Activated gamma-delta T cell treated with Interleukin-2 at 50 U/mL for 16 hours (primary cell): ENCODE measurements around the gene AMBN.

Source experiments
- DNase-seq: peaks from one replicate; pipeline ENCODE4 v3.0.0-alpha.2; 2020

AMBN gene, protein sequence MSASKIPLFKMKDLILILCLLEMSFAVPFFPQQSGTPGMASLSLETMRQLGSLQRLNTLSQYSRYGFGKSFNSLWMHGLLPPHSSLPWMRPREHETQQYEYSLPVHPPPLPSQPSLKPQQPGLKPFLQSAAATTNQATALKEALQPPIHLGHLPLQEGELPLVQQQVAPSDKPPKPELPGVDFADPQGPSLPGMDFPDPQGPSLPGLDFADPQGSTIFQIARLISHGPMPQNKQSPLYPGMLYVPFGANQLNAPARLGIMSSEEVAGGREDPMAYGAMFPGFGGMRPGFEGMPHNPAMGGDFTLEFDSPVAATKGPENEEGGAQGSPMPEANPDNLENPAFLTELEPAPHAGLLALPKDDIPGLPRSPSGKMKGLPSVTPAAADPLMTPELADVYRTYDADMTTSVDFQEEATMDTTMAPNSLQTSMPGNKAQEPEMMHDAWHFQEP

DNA sequence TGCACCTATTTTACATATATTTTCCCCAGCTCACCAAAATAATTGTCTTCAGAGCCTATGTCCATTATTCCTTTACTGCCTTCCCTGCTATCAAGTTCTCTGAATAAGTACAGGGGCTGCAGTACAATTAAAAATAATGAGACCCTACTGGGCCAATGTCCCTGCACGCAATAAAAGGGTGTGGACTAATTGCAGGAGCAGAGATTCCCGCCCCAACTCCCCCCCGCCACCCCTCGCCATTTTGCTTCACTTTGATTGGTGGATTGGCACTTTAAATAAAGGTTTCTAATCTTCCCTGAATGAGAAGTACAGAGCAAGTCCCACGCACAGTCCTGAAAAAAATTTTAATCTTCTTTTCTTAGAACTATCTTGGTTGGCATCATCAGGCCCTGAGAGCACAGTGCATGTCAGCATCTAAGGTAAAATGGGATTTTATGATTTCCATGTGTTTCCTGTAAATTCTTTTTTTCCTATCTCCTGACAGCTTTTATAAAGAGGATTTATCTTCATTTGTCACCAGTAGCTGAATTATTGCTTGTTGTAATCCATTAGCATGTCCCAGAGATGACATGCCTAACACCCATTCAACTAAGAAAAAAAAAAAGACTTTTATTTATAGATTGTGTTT lies at the start of gene AMBN:
Gene AMBN (plus strand): TSS at position 302 of the 628 bp plus-strand sequence. CDS start 103 bp downstream, at position 405.
- no peak for DNase-seq

DNA sequence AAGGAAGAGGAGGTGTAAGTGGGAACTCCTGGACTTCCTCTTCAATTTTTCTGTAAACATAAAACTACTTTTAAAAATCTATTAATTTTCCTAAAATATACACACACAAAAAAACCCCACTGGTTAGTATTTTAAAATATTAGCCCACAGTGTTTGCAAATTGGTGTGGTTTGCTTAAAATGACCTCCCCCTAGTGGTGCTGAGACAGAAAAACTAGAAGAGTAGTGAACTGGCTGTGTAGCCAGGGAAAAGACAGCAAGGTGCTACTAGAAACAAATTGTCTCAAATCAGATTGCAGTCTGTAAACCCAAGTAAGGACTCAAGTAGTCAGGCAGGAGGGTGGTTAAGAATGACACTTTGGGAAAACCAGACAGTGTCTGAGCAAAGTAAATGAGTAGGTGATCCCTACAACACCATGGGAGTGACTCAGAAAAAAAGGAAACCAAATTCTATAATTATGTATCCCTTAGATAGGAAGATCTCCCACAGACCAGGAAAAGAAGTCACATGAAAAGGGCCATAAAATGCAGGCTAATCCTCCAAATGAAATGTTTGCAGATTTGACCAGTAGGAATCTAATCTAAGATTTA lies 47.7 kb upstream of the AMBN start:
- DNase-seq: no peak

DNA sequence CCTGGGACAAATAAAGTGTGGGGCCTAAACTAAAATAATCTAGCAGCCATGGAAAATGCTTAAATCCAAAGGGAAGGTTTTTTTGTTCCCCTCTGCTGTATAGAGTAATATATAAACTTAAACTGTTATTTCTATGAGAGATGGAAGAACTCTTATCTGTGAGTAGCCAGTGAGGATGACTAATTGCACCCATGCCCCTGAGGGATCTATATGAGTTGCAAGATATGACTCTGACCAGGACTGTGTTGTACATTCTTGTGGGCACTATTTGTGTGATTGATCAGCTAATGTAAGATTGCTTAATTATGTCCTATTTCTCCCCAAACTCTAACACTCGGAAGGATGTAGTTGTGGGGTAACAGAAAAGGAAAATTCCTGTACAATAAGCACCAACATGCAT lies 35.2 kb upstream of the AMBN start:
- no peak for DNase-seq

DNA sequence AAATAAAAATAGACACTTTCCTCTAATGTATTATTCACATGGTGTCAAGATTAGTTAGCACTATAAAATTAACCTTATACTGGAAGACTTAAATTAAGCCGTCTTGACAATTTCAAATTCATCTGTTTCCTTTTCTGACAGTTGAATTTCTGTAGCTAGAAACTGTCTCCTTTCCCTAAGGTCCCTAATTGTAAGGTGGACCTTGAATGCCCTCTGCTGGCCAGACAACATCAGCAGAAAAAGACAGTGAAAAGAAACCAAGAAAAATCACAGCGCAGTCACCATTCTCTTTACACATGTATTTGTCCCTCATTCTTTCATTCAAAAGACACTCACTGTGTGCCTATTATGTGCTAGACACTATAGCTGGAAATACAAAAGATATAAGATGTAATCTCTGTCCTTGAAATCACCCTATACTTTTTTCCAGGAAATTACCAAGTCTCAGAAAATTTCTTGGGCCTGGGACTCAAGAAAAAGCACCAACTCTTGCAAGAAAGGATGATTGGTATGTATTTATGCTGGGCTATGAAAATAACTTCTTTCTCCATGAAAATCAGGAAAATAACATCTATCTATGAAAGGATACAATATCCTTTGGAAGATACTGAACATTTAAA lies 32.7 kb upstream of the AMBN start:
- DNase-seq: peak; percentile 8

DNA sequence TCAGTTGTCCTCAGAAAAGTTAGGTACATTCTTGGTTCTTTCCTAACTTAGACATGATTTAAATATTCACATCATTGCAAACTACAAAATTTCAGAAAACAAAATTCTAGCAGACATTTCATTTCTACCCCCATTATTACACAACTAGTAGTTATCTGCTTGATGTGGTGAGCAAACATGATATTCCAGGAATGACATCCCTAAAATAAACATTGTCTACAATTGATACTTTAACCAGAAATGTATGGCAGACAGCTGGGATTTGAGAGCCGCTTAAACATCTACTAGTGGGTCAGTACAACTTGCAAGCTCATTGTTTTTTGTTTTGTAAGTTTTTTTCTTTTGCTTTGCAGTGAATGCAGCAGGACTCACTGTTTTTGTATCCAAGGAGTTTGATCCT lies 32.1 kb upstream of the AMBN start:
- DNase-seq: no peak

DNA sequence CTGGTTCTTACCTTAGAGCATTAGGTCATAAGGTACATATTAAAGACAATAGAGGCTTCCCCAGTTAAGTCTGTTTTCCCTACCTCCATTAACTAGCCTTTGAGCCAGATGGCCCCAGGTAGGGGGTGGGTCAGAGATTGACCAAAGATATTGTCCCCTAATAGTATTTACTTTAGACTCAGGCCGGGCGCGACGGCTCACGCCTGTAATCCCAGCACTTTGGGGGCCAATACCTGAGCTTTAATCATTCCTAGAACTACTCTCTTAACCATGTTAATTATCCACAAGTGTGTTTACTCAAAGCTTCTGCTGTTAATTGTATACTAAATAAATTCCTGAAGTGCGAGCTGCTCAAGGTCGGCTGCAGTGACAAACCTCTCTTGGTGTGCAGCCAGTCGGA lies 28.0 kb upstream of the AMBN start:
- no peak for DNase-seq

DNA sequence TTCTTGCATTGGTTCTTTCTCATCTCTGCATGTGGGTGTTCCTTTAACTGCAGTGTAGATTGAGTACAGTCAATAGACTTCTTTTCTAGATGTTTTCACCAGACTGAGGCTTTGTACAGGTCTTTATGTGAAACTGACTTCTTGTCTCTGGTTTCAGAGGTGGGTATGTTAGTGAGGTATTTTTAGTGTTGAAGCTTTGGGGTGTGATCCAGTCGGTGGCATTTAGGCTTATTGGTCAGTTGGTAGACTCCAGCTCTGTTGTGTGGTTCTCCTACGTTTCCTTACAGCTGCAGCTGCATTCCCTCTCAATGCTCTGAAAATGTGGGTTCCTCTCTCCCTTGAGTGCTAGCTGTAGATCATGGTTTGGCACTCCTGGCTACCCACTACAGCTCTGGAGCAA lies 21.3 kb upstream of the AMBN start:
- DNase-seq: no peak

DNA sequence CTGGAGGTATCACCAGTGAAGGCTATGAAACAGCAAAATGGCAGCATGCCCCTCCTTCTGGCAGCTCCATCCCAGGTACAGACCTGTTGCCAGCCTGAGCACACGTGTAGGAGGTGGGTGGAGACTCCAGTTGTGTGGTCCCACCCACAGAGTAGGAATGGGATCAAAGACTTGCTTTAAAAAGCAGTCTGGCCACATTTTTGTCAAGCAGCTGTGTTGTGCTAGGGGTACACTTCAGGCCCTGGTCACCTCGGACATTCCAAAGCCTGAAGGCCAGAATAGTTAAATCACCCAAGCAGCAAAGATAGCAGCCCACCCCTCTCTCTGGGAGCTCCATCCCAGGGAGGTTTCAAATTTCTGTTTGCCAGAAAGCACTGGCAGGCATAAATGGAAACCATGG lies 20.3 kb upstream of the AMBN start:
- no peak for DNase-seq

DNA sequence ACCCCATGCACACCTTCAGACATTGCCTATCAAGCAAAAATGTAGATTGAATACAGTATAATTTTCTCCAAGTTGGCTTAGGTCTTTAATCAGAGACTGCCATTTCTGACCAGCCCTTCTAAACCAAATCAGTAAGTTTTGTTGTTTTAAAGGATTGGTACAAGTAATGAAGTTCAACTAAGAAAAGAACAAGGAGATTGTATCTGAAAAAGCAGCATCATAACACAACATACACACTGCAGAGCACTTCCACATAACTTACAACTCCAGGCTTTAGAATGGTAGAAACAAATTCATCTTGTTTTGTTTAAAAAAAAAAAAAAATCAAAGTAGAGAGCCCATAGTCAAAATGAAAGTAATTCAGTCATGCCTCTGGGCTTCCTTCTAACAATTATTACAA lies 16.1 kb upstream of the AMBN start:
- no peak for DNase-seq

DNA sequence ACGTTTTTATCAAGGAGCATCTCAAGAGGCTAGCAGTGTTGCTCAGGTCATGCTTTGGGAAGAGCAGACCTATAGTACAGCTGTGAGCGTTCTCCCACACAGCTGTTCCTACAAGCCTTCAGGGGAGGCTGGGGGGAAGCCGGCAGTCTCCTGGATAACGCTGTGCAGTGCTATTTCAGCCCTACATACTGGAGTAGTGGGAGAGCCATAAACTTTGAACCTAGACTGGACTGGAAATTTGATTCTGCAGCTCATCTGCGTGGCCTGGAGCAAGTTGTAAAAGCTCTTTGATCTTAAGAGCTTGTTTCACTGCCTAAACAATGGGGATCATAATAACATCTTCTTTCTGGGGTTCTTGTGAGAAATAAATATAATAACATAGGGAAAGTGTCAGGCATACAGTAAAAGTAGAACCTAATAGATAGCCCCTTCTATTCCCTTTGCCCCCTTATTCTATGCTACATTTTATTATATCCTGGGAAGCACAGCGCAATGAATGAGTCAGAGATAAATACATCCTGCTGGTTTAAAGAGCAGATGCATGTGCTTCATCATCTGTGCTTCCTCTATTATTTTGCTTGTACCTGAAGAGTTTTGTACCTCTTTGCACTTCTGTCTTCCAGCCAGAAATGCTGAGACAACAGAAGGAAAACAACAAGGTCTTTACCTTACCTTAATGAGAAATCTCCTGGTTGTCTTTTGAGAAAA lies 14.7 kb upstream of the AMBN start:
- no peak for DNase-seq

DNA sequence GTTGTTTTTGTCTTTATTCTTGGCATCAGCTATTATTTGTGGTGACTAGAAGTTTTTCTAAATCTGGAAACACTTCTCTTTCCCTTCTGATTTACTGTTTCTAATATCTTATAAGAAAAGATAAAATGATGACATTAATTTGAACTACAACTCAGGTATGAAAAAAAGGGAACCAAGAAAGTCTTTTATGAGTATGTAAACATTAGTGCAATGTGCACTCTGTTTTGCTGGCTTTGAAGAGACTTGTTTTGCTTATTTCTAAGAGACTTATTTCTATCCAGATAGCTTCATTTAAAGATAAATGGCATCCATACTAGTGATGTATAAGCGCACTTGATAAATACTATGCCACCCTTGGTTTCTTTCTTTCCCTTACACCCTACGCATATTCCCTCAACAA lies 10.1 kb upstream of the AMBN start:
- DNase-seq: no peak

DNA sequence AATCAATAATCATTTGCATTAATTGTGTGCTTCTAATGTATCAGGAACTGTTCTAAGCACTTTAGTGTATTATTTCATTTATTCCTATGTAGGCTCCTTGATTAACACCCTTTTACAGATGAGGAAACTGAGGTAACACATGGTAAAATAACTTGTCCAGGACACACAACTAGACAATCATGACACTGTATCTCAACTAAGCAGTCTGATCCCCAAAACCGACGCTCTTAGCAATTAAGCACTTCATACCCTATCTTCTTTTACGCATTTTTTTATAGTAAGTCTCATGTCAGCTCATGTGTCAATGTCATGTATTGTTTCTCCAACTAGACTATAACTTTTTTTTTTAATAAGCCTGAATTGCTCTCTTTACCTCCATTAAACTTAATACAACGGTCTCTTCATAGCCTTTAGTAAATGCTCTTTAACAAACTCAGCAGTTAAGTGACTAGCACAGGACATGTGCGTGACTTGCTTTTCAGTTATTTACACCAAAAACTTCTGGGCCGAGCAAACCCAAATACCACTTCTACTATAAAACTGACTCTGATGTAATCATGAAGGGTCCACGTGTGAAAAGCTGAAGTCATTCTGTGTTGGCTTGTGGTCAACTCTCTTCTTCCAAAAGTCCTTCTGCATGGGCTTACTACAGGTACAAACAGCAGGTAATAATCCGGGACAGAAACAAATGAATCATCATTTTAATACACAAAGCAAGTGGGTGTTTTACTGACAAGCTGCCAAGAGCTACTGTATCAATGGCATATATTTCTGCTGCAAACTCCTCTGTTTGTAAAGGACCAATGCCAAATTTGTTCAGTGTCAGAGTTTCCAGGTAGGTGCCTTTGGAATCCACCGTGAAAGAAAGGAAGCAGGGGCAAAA lies 7.9 kb upstream of the AMBN start:
- DNase-seq: no peak

DNA sequence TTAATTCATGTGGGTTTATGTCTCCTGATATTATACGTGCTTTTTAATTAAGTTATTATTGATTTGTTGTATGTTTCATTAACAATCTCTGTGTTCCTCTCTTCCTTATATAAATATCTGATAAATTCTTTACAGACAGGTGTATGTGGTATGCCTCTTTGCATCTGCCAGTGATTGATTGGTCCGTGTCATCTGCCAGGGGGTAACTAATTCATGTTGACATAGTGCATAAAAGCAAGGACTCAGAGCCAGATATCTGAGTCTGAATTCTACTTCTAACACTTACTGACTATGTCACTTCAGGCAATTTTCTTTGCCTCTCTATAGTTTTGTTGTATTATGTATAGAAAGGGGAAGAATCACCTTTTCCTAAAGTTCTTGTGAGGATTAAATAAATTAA lies 5.2 kb upstream of the AMBN start:
- no peak for DNase-seq

DNA sequence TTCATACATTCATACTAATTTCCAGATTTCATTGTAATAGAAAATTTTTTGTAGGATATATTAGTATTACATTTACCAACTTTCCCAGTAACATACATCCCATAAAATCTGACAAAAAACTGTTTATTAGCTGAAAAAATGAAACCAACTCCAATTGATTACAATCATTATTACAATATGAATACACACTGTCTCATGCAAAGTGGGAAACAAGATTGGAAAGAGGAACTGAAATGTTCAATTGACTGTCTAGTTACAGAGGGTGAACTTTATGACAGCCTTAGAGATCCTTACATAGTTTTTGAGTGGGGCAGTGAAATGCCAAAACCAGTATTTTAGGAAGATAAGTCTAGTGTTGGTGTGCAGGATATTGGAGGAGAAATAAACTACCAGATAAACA lies 2.3 kb upstream of the AMBN start:
- no peak for DNase-seq

DNA sequence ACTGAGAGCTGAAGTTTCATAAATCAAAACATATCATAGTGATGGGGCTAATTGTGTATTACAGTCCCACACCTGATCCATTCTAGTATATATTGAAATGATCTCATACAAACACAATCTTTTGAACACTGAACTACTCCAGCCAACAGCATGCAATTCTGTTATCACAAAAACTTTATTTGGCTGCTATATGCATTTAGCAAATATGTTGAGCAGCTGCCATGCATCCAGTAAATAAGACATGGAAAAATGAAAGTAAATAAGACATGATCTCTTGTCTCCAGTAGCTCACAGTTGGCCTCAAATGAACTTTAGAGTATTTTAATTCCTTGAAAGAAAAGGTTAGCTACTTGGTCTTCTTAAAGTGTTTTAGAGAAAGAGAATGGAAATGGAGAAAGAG lies 2.1 kb downstream of the AMBN start:
- DNase-seq: no peak

DNA sequence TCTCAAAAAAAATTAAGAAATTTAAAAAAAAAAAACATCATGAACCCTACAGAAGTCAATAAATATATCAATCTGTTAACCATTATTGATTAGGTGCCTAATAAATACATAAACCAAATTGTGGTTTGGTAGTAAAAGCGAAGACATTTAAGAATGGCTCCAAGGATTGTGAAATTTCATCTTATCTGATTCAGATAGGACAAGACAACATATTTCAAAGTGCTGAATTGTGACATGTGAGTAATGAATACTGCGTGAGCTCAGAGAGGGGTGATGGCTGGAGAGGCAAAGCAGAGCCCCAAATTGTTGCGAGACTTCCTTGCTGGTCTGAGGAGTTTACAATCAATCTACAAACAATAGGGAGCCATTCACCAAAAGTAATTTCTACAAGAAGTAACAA lies 8.2 kb downstream of the AMBN start:
- DNase-seq: no peak

DNA sequence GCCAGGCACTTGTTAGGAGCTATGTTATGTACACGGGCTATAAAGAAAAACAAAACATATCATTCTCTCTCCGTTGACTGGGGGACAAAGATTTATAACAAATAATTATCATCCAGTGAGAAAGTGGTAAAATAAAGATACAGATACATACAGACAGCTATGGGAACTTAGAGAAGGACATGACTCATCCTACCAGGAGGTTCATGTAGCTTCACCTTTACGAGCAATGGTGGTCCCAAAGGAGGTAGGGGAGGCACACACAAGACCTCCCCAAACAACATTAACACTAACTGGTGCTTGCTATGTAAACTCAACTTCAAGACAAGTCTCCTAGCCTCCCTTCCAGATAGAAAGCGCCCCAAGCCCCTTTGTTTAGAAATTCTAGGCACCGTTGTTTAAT lies 8.9 kb downstream of the AMBN start:
- no peak for DNase-seq

DNA sequence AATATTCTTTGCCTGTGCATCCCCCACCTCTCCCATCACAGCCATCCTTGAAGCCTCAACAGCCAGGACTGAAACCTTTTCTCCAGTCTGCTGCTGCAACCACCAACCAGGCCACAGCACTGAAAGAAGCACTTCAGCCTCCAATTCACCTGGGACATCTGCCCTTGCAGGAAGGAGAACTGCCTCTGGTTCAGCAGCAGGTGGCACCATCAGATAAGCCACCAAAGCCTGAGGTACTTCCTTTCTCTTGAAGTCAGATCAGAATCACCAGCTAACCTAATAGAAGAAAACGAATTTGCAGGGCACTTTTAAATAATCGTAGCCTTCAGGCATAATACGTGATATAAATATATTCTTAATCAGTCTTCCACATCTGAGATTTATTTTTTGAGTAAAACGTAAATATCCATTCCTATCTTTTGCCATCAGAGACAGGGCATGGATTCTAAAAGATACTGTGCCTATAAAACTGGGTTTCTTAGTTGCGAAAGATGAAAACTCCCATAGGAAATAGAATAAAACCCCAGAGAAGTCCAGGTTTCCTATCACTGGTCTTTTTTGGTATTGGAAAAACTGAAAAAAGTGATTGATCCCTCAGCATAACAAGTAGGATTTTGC lies 9.5 kb downstream of the AMBN start:
- peak; percentile 53 for DNase-seq

DNA sequence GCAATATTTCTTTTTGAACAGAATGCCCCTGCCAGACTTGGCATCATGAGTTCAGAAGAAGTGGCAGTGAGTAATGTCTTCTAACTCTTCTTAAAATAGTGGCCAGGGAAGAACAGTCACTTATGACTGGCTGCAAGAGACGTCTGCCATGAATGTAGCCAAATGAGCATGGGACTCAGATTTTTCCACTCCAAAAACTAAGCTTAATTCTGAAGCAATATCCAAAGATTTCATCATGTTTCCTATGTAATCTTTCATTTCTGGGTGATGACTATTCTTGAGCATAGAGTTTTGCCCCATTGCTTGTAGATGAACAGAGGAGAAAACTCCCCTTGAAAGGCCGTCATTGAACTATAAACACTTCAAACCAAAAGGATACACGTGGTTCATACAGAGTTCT lies 11.8 kb downstream of the AMBN start:
- DNase-seq: no peak

DNA sequence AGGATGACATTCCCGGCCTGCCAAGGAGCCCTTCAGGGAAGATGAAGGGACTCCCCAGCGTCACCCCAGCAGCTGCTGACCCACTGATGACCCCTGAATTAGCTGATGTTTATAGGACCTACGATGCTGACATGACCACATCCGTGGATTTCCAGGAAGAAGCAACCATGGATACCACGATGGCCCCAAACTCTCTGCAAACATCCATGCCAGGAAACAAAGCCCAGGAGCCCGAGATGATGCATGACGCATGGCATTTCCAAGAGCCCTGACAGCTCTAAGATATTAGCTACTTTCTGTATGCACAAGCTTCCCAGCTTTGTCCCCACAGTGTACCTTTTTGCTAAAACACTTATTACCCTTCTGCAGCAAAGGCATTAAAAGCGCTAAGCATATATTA lies 14.4 kb downstream of the AMBN start:
- DNase-seq: no peak

DNA sequence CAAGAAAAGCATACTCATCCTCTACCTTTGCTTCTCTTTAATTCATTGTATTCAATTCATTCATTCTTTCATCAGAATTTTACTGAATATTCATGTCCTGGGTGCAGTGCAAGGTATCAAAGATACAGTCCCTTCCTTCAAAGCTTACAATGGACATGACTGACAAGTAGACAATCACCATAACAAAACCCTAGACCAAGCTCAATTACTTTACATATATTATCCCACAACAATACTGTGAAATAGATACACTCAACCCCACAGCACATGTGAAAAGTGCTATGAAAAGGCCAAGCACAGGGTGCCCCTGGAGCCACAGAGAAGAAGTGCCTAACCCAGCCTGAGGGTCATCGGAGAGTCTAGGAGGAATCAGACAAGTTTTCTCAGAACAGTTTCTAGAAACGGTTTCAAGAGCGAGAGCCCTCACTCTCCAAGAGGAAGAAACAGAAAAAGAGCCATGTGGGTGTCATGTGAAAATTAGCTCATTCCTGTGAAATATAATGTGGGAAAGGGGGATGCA lies 15.3 kb downstream of the AMBN start:
- DNase-seq: no peak
